ENCODE measurements around the gene PCSK9. TPM values are rescaled to one million over a fixed set of nuclear protein-coding genes. Genes with fewer than 3 reads are reported as not detected.

Gene PCSK9
- total and polyA plus RNA-seq, 2 experiments from 2014 or later: 1.3 TPM; not detected in 1

GRCh38 chr1:55079651-55080050 is 40.3 kb downstream of the PCSK9 start:
- Histone ChIP-seq H3K9me3 (ENCODE audit: low read depth) (no peaks in the 10 kb centered on the region), H3K36me3 (peaks cover 59% of the 10 kb centered on the region), H3K4me1 (ENCODE audit: low read depth) (no peaks in the 10 kb centered on the region), H3K4me3 (no peak overlapping the region), H3K27ac (no peak overlapping the region), H3K27me3 (no peaks in the 10 kb centered on the region)
- no peak for DNase-seq (ENCODE audit: low read depth in 1 of 2, low spot score in 1 of 2)
- no peak for TF ChIP-seq CTCF (IDR thresholded peaks at IDR 0.05; ENCODE audit: low read depth, low read length)

GRCh38 chr1:55081188-55081904 is 42.0 kb downstream of the PCSK9 start:
- no peak for TF ChIP-seq CTCF (IDR thresholded peaks at IDR 0.05; ENCODE audit: low read depth, low read length)
- peak in 1 of 2 donors; percentile 83 for DNase-seq (ENCODE audit: low read depth in 1 of 2, low spot score in 1 of 2)
- Histone ChIP-seq H3K9me3 (ENCODE audit: low read depth) (no peaks in the 10 kb centered on the region), H3K4me1 (ENCODE audit: low read depth) (no peaks in the 10 kb centered on the region), H3K4me3 (no peak overlapping the region), H3K27ac (no peak overlapping the region), H3K27me3 (no peaks in the 10 kb centered on the region), H3K36me3 (peaks cover 67% of the 10 kb centered on the region)

- Histone ChIP-seq H3K4me3 (no peak overlapping the region), H3K9me3 (ENCODE audit: low read depth) (no peaks in the 10 kb centered on the region), H3K27ac (no peak overlapping the region), H3K27me3 (no peaks in the 10 kb centered on the region), H3K36me3 (peaks cover 64% of the 10 kb centered on the region), H3K4me1 (ENCODE audit: low read depth) (no peaks in the 10 kb centered on the region)
- TF ChIP-seq CTCF (IDR thresholded peaks at IDR 0.05; ENCODE audit: low read depth, low read length): no peak
- peak in 1 of 2 donors; percentile 48 for DNase-seq (ENCODE audit: low read depth in 1 of 2, low spot score in 1 of 2)
Measured at GRCh38 chr1:55081905-55082296, 42.6 kb downstream of the PCSK9 start.

- Histone ChIP-seq H3K4me3 (no peak overlapping the region), H3K4me1 (ENCODE audit: low read depth) (no peaks in the 10 kb centered on the region), H3K27me3 (no peaks in the 10 kb centered on the region), H3K9me3 (ENCODE audit: low read depth) (no peaks in the 10 kb centered on the region), H3K36me3 (peaks cover 59% of the 10 kb centered on the region), H3K27ac (no peak overlapping the region)
- TF ChIP-seq CTCF (IDR thresholded peaks at IDR 0.05; ENCODE audit: low read depth, low read length): no peak
- DNase-seq (ENCODE audit: low read depth in 1 of 2, low spot score in 1 of 2): no peak
Measured at GRCh38 chr1:55084257-55084656, 44.9 kb downstream of the PCSK9 start.

GRCh38 chr1:55087439-55087838 is 48.1 kb downstream of the PCSK9 start:
- no peak for TF ChIP-seq CTCF (IDR thresholded peaks at IDR 0.05; ENCODE audit: low read depth, low read length)
- Histone ChIP-seq H3K36me3 (peaks cover 57% of the 10 kb centered on the region), H3K27ac (peak overlapping the region; percentile 66), H3K9me3 (ENCODE audit: low read depth) (no peaks in the 10 kb centered on the region), H3K4me1 (ENCODE audit: low read depth) (no peaks in the 10 kb centered on the region), H3K27me3 (no peaks in the 10 kb centered on the region), H3K4me3 (no peak overlapping the region)
- no peak for DNase-seq (ENCODE audit: low read depth in 1 of 2, low spot score in 1 of 2)

Measured in cardiac muscle cell (in vitro differentiated cells and primary cell).